ENCODE data around the gene UBL7.
"Not testable (repeated sequence)": the region's sequence is repeated elsewhere in the genome, so short reads cannot be mapped to it uniquely, and the experiment has no call there.

UBL7 gene

DNA sequence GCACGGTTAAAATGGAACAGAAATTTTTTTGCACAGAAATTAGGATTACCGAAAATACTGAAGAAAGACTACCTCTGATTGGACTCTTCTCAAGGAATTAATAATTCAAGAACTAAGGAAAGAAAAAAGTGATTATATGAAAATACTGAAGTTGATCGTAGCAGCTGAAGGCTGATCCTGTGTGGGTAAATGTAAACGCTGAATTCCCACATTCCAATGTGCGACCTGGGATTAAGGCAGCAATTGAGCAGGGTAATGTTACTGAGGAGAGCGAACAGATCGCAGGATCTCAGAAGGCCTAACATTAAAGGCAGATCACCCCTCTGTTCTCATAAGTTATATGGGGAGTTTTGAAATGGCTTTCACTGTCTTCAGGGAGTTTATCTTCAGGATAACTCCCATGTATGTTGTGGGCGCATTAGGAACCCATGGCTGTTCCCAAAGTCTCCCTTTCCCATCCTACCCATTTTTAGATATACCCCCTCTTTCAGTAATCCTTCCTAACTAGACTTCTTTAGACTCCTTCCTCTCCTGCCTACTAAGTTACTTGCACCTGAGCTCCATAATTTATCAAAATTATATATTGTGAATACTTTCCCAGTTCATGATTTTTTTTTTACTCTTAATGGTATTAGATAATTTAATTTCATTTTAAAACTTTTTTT lies 1.0 kb upstream of the UBL7 start:
- no peak for DNase-seq

GRCh38 chr15:74460298-74460697 lies 662 bp downstream of the UBL7 start:
- DNase-seq: no peak

GRCh38 chr15:74459798-74460197 lies 1.2 kb downstream of the UBL7 start:
- not testable (repeated sequence) for DNase-seq

- DNase-seq: no peak
Observed at GRCh38 chr15:74458473-74458872, 2.5 kb downstream of the UBL7 start.

DNA sequence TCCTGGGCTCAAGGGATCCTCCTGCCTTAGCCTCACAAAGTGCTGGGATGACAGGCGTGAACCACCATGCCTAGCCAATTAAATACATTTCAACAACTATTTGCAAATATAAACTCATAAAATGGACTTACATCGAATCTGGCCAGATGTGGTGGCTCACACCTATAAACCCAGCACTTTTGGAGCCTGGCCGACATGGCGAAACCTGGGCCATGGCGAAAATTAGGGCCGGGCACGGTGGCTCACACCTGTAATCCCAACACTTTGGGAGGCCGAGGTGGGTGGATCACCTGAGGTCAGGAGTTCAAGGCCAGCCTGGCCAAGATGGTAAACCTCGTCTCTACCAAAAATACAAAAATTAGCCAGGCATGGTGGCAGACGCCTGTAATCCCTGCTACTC lies 3.9 kb downstream of the UBL7 start:
- not testable (repeated sequence) for DNase-seq

DNA sequence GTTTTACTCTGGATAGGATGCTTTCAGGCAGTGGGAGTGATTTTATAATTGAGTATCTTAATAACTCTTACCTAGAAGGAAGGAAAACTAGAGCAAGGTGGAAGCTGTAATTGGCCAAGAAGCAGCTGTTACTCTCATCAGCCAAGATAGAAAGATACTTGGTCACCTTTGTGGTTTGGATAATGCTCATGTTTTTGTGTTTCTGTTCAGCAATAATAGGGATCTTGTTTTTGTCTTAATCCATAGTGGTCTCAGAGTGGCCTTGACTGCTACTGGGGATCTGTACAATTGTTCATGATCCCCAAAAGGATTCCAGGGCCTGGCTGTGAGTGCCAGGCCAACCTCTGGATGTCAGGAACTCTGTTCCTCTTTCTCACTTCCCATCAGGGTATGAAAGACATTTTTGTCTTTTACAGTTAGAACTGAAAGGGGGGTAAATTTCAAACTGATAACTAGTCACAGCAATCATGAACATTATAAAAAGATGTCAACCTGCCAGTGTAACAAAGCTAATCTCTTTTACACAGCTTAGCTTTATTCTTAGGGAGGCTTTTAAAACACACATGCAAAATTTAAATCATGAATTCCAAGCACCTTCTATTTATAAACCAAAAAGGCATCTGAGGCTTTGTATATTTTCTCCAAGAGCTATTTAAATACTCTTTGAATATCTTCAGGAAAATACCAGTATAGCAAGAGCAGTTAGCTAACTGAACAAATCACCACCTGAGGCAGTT lies 6.0 kb downstream of the UBL7 start:
- no peak for DNase-seq

DNA sequence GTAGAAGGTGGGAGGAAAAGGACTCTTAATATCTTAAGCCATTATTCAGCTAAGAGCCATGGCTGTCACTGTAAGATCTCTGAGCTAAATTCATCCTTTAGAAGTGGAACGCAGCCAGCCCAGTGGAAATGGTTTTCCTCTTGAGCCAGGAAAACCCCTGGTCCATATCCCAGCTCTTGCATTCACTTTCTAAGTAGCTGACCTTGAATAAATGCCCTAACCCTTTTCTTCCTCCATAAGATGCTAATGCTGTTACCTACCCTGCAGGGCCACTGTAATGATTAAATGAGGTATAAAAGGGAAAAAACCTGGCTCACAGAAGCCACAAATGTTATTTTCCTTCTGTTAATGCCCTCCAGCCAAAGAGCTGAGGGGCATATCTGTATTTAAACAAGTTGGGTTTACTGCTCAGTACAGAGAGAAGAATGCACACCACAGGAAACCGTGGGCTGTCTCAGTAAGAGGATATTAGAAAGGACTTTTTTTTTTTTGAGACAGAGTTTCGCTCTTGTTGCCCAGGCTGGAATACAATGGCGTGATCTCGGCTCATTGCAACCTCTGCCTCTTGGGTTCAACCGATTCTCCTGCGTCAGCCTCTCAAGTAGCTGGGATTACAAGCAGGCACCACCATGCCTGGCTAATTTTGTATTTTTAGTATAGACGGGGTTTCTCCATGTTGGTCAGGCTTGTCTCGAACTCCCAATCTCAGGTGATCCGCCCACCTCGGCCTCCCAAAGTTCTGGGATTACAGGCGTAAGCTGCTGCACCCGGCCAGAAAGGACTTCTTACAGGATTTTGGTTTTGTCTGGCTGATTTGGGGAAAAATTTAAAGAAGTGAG lies 6.8 kb downstream of the UBL7 start:
- DNase-seq: no peak

GRCh38 chr15:74451861-74452835 lies 8.8 kb downstream of the UBL7 start:
- no peak for DNase-seq

- DNase-seq: no peak
Observed at GRCh38 chr15:74451322-74451721, 9.6 kb downstream of the UBL7 start.

DNA sequence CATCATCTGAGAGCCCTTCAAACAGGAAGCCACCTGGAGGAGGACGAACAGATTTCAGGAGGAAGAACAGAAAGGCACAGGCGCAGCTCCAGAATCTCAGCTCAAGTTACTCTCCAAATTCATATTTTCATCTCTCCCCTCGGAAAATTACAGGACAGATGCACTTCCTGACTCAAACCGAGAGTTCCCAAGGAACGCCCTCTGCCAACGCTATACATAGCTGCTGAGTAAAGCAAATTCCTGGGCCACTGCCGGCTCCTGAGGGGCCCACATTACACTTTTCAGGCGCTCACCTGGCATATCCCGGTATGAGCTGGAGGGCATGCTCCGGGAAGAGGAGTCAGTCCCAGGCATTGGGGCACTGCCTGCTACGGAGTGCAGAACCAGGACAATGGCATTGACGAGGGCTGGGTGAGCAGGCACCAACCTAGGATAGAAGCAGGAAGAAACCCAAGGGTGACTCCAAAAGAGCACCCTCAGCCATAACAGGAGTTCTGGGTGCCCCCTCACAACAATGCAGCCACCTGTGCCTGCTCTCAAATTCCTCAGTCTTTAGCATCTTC lies 11.2 kb downstream of the UBL7 start:
- no peak for DNase-seq

- DNase-seq: no peak
Observed at GRCh38 chr15:74449095-74449494, 11.9 kb downstream of the UBL7 start.

DNA sequence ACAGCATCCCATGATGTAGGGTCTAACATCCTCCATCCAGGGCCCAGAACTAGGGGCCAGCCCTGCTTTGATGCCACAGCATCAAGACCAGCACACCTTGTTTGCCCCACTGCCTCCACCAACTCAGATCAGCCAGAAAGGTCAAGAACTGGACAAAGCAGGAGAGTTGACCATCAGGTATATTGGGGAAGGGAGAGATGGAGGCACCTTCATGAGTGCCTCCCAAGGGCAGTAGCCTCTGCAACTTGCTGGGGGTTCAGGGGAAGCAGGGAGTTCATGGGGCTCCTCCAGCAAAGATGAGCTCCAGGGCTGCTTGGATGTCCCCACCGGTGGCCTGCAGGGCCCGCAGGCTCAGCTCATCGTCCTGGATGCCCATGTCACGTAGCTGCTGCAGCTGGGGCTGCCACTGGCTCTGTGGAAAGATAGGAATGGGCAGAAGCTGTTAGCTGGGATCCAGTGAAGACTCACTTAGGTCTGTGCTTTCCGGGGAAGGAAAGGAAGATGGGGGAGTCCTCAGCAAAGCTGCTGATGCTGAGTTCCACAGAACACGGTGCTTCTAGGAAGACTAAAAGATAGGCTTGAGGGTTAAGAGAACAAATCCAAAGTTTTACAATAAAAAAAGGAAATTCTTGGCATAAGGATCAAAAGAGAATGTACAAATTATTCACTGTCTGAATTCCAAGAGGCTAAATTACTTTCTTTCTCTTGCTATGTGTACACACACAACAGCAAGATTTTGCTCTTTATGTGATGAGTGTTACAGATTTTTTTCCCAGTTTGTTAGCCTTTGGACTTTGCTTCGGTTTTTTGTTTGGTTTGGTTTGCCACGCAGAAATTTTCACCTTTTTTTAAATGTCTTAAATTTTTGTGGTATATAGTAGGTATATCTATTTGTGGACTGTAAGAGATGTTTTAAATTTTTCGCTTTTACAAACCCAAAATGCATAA lies 14.9 kb downstream of the UBL7 start:
- DNase-seq: no peak

DNA sequence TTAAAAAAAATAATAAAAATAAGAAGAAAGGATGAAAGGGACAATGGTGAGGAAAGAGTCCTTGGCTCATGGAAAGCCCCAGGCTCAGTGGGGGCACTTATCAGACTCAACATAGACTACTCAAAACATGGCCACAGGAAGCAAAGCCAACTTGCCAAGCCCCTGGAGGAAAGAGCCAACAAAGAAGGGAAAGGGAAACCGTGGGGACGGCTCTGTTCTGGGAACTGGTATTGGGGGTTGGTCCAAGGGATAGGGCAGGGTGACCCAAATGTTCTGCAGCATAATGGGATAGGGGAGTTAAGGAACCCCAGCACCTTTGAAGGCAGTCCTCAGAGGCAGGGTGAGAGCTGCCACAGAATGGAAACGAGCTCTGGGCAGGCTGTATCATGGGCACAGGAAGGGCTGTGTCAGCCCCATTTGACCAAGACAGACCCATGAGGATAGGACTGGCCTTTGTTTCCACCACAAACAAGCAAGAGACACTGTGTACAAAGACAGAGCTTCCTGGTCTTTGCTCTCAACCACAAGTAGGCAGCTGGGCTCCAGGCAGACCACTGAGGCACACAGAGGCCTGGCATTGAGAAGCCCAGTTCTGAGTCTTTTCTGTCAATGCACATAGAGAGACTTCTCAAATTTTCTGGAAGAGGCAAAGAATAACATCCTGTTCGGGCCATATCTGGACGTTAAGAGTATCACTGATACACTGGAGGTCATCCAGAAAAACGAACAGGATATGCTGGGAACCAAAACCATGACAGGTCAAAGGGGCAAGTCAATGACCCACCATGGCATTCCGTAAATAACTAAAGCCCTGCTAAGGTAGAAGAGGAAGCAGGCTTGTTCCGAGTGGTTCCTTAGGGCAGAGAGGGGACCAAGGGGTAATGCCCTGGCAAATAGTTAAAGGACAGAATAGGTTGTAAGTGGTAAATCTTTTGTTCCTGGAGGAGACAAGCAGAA lies 16.6 kb downstream of the UBL7 start:
- DNase-seq: no peak

- no peak for DNase-seq
Observed at GRCh38 chr15:74443100-74443909, 17.7 kb downstream of the UBL7 start.

DNA sequence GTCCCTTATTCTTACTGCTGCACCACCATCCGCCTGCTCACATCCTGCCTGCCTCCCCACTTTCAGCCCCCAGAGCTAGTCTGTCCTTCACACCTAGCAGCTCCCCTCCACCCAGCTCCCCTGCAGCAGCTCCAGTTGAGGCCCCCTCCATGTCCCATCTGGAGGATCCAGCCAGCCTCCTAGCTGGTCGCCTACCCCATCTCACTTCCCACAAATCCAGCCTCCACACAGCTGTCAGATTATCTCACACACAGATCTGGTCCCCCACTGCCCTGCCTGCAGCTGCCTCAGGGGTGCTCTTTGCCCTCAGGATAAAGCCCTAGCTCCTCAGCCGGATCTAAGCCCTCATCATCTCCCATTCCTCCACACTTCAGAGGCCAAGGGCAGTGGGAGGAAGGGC lies 18.4 kb downstream of the UBL7 start:
- no peak for DNase-seq

- no peak for DNase-seq
Observed at GRCh38 chr15:74442063-74442462, 18.9 kb downstream of the UBL7 start.

GRCh38 chr15:74441248-74441941 lies 19.6 kb downstream of the UBL7 start:
- DNase-seq: no peak

DNA sequence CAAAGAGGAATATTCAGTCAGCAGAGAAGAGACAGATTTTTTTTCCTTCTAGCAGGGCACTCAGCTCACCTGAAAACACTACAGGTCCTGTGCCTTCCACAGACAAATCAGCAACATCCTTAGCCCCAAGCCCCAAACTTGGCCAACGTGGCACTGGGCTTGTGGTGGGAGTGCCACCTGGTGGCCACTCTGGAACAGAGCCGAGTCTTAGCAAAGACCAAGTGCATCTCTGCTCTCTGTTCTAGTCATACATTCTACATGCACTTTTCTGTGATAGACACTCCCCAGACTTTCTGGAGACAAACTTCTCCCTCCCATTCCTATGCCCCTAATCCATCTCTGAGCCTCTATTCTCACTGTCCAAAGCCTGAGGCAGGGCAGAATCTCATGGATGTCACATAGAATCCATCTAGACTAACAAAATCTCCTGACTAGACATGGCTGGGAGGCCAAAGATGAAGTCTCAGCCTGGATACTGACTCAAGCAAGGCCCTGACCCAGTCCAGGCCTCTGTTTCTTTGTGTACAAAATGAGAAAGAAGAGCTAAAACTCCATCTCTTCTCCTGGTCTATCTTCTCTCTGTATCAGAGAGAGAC lies 22.1 kb downstream of the UBL7 start:
- DNase-seq: peak; percentile 90

Measured in activated CD8-positive, alpha-beta memory T cell treated with anti-CD3 and anti-CD28 coated beads for 24 hours (primary cell).